Ascending aorta (tissue), 2 donors: Measurements from ENCODE around the gene CRACDL. TPM values are rescaled to one million over a fixed set of nuclear protein-coding genes. Genes with fewer than 3 reads are reported as not detected.
A peak's percentile ranks its signal among the peaks of the same experiment; 100 is the strongest.
"Not testable (repeated sequence)": the region's sequence is repeated elsewhere in the genome, so short reads cannot be mapped to it uniquely, and the experiment has no call there.

Experiments used
- DNase-seq, 2 donors: peaks; one replicate each; pipeline ENCODE4 v3.0.0-alpha.2; 2019; ENCODE audit warnings: low spot score in 2 of 2
- H3K27ac ChIP-seq, 2 donors: fragments of 200-600 bp; sonication (generic); one replicate each; pipeline ENCODE4 v1.5.1; 2016 to 2017; ENCODE audit warnings: mild to moderate bottlenecking in 1 of 2
- H3K27me3 ChIP-seq: fragments of 200-600 bp; sonication (generic); one replicate; pipeline ENCODE4 v1.5.1; 2017
- H3K36me3 ChIP-seq, 2 donors: fragments of 200-600 bp; sonication (generic); one replicate each; pipeline ENCODE4 v1.5.1; 2016
- H3K4me1 ChIP-seq, 2 donors: fragments of 200-600 bp; sonication (generic); one replicate each; pipeline ENCODE4 v1.5.1; 2016 to 2017; ENCODE audit warnings: mild to moderate bottlenecking in 1 of 2
- H3K4me3 ChIP-seq, 2 donors: fragments of 200-600 bp; sonication (generic); one replicate each; pipeline ENCODE4 v1.5.1; 2016 to 2017; ENCODE audit warnings: mild to moderate bottlenecking in 1 of 2
- H3K9me3 ChIP-seq, 2 donors: fragments of 200-600 bp; sonication (generic); one replicate each; pipeline ENCODE4 v1.5.1; 2016
- intact Hi-C: fragments of 100-400 bp; cut with DNase I; formaldehyde crosslinking; loops from one replicate; pipeline ENCODE4 v1.15.1; 2023
- total RNA-seq: library from RNA; depleted of rRNA; stranded (reverse); fragments of >200 nt; gene quantifications from one replicate; pipeline ENCODE4 v1.1.0, GENCODE V29; 2016
- TF ChIP-seq, protein P1 (sequence below), 3 experiments: fragments of 200-600 bp in 2 of 3; fragments of 450-650 bp in 1 of 3; sonication (generic) in 2 of 3; IDR thresholded peaks; one replicate each; pipeline ENCODE4 v1.5.1; 2016 to 2019; ENCODE audit warnings: antibody characterized with exemption in 3 of 3, mild to moderate bottlenecking in 1 of 3, moderate library complexity in 1 of 3

Gene CRACDL
- total RNA-seq, 1 donor from 2014 or later = 51.9 TPM

GRCh38 chr2:98880266-98881152 lies 55.5 kb downstream of the CRACDL start:
- peak in 1 of 2 donors; percentile 42 for DNase-seq
- Histone ChIP-seq H3K9me3 (no peaks in the 10 kb centered on the region), H3K27ac (no peak overlapping the region), H3K36me3 (no peaks in the 10 kb centered on the region), H3K4me3 (no peak overlapping the region), H3K27me3 (no peaks in the 10 kb centered on the region), H3K4me1 (no peaks in the 10 kb centered on the region)
- TF ChIP-seq, protein P1, sequence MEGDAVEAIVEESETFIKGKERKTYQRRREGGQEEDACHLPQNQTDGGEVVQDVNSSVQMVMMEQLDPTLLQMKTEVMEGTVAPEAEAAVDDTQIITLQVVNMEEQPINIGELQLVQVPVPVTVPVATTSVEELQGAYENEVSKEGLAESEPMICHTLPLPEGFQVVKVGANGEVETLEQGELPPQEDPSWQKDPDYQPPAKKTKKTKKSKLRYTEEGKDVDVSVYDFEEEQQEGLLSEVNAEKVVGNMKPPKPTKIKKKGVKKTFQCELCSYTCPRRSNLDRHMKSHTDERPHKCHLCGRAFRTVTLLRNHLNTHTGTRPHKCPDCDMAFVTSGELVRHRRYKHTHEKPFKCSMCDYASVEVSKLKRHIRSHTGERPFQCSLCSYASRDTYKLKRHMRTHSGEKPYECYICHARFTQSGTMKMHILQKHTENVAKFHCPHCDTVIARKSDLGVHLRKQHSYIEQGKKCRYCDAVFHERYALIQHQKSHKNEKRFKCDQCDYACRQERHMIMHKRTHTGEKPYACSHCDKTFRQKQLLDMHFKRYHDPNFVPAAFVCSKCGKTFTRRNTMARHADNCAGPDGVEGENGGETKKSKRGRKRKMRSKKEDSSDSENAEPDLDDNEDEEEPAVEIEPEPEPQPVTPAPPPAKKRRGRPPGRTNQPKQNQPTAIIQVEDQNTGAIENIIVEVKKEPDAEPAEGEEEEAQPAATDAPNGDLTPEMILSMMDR (IDR thresholded peaks at IDR 0.05) = no peak
- intact Hi-C loops = no loop called here

GRCh38 chr2:98877658-98878057 lies 58.4 kb downstream of the CRACDL start:
- H3K27ac ChIP-seq, DNase-seq, intact Hi-C loops, H3K27me3 ChIP-seq, H3K4me1 ChIP-seq, H3K4me3 ChIP-seq, H3K9me3 ChIP-seq, H3K36me3 ChIP-seq: not testable (repeated sequence)

DNA sequence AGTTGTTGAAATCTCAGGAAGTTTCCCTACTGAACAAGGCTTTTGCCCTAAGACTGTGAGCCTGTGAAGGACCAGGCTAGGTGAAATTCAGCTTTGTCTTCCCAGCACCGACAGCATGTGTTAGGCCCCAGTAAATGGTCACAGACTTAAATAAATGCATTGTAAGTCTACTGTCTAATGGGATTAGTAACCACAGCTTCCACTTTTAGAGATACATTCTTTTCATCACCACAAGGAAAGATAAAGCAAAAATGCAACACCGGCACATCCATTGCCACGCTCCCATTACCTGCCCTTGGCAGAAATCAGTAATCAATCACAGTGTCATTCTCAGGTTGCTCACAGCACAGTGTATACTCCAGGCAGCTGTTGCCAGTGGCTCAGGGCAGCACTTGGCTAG lies 59.3 kb downstream of the CRACDL start:
- Histone ChIP-seq H3K4me3 (no peak overlapping the region), H3K4me1 (no peaks in the 10 kb centered on the region), H3K27ac (no peak overlapping the region), H3K36me3 (no peaks in the 10 kb centered on the region), H3K9me3 (no peaks in the 10 kb centered on the region), H3K27me3 (no peaks in the 10 kb centered on the region)
- intact Hi-C loops = no loop called here
- TF ChIP-seq, protein P1 (IDR thresholded peaks at IDR 0.05) = no peak
- no peak for DNase-seq

- intact Hi-C loops = no loop called here
- Histone ChIP-seq H3K9me3 (no peaks in the 10 kb centered on the region), H3K4me1 (no peaks in the 10 kb centered on the region), H3K27ac (no peak overlapping the region), H3K36me3 (no peaks in the 10 kb centered on the region), H3K4me3 (no peak overlapping the region), H3K27me3 (no peaks in the 10 kb centered on the region)
- TF ChIP-seq, protein P1 (IDR thresholded peaks at IDR 0.05) = no peak
- DNase-seq = no peak
These were observed 60.3 kb downstream of the CRACDL start for GRCh38 chr2:98875746-98876145.

GRCh38 chr2:98875081-98875728 lies 60.8 kb downstream of the CRACDL start:
- intact Hi-C loops = no loop called here

More at GRCh38 chr2:98875081-98875728, 60.8 kb downstream of the CRACDL start:
- H3K4me1 ChIP-seq = no peaks in the 10 kb centered on the region
- no peak for DNase-seq
- TF ChIP-seq, protein P1 (IDR thresholded peaks at IDR 0.05) = no peak
- no peak overlapping the region for H3K4me3 ChIP-seq
- no peaks in the 10 kb centered on the region for H3K27me3 ChIP-seq
- no peaks in the 10 kb centered on the region for H3K9me3 ChIP-seq
- H3K36me3 ChIP-seq = no peaks in the 10 kb centered on the region
- no peak overlapping the region for H3K27ac ChIP-seq
